ENCODE measurements around the gene EN2.

The EN2 gene

DNA sequence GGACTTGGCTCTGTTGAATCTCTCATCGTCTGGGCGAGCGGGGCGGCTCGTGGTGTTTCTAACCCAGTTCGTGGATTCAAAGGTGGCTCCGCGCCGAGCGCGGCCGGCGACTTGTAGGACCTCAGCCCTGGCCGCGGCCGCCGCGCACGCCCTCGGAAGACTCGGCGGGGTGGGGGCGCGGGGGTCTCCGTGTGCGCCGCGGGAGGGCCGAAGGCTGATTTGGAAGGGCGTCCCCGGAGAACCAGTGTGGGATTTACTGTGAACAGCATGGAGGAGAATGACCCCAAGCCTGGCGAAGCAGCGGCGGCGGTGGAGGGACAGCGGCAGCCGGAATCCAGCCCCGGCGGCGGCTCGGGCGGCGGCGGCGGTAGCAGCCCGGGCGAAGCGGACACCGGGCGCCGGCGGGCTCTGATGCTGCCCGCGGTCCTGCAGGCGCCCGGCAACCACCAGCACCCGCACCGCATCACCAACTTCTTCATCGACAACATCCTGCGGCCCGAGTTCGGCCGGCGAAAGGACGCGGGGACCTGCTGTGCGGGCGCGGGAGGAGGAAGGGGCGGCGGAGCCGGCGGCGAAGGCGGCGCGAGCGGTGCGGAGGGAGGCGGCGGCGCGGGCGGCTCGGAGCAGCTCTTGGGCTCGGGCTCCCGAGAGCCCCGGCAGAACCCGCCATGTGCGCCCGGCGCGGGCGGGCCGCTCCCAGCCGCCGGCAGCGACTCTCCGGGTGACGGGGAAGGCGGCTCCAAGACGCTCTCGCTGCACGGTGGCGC is at the start of gene EN2:
Gene EN2, plus strand, starts transcription at position 19 of the 767 bp plus-strand sequence. Its CDS starts 249 bp downstream, at position 268.
- TF ChIP-seq, protein P1, sequence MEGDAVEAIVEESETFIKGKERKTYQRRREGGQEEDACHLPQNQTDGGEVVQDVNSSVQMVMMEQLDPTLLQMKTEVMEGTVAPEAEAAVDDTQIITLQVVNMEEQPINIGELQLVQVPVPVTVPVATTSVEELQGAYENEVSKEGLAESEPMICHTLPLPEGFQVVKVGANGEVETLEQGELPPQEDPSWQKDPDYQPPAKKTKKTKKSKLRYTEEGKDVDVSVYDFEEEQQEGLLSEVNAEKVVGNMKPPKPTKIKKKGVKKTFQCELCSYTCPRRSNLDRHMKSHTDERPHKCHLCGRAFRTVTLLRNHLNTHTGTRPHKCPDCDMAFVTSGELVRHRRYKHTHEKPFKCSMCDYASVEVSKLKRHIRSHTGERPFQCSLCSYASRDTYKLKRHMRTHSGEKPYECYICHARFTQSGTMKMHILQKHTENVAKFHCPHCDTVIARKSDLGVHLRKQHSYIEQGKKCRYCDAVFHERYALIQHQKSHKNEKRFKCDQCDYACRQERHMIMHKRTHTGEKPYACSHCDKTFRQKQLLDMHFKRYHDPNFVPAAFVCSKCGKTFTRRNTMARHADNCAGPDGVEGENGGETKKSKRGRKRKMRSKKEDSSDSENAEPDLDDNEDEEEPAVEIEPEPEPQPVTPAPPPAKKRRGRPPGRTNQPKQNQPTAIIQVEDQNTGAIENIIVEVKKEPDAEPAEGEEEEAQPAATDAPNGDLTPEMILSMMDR (IDR thresholded peaks at IDR 0.05; ENCODE audit: control insufficient read depth, extremely low read depth, insufficient read depth) = no peak
- no peak for DNase-seq (ENCODE audit: low read depth)
- peak within 1 kb of the TSS; percentile 74 for H3K4me3 ChIP-seq (ENCODE audit: low read depth, low read length)

DNA sequence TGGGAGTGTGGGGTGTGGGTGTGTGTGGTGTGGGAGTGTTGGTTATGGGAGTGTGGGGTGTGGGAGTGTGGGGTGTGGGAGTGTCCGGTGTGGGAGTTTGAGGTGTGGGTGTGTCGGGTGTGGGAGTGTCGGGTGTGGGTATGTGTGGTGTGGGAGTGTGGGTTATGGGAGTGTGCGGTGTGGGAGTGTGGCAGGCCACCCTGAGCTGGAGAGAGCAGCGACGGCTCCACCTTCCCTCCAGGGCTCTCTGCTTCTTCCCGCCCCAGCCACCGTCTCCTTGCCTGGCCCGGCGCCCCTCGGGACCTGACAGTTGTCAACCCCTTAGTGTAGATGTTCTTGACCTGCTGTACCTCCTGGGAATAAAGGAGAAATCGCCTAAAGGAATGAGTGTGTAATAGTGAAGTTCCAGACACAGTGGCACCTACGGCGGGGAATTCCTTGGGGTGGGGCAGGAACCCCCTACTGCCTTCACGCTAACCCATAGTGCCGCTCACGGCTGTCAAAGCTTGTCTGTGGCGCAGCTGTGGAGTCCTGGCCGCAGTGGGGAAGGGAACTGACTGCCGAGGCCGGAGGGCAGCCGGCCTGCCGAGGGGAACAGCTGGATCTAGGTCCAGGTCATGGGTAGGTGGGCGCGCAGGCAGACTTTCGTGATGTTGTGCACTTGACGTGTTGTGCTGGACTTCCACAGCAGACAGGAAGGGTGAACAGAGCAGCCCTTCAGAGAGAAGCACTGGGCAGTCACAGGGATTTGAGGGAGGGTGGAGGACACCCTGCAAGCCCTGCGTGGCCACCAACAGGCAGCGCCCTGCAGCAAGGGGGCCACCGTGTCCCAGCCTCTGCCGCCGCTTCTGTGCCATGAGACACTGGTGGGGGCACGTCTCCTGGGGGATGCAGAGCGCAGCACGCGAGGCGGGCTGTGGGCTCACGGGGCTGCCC is 49.0 kb upstream of the EN2 start:
- DNase-seq (ENCODE audit: low read depth) = no peak
- H3K4me3 ChIP-seq (ENCODE audit: low read depth, low read length) = no peak overlapping the region
- TF ChIP-seq, protein P1 (IDR thresholded peaks at IDR 0.05; ENCODE audit: control insufficient read depth, extremely low read depth, insufficient read depth) = no peak

DNA sequence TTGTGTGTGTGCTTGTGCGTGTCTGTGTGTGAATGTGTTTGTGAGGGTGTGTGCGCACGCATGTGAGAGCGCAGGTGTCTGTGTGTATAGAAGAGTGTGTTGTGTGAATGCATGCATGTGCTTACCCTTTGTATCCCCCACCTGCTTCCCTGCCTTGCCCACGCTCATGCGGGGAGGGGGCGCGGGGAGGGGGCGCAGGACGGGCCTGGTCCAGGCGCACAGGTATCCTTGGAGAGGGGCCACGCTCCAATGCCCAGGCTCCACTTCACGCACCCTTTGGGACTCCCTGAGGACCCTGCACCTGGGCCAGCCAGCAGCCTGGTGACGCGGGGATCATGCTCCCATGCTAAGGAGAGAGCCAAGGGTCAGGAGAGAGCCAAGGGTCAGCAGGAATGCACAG is 47.9 kb upstream of the EN2 start:
- DNase-seq (ENCODE audit: low read depth) = no peak
- TF ChIP-seq, protein P1 (IDR thresholded peaks at IDR 0.05; ENCODE audit: control insufficient read depth, extremely low read depth, insufficient read depth) = no peak
- H3K4me3 ChIP-seq (ENCODE audit: low read depth, low read length) = no peak overlapping the region

- no peak overlapping the region for H3K4me3 ChIP-seq (ENCODE audit: low read depth, low read length)
- TF ChIP-seq, protein P1 (IDR thresholded peaks at IDR 0.05; ENCODE audit: control insufficient read depth, extremely low read depth, insufficient read depth) = no peak
- no peak for DNase-seq (ENCODE audit: low read depth)
Observed at GRCh38 chr7:155410431-155410830, 47.5 kb upstream of the EN2 start.

DNA sequence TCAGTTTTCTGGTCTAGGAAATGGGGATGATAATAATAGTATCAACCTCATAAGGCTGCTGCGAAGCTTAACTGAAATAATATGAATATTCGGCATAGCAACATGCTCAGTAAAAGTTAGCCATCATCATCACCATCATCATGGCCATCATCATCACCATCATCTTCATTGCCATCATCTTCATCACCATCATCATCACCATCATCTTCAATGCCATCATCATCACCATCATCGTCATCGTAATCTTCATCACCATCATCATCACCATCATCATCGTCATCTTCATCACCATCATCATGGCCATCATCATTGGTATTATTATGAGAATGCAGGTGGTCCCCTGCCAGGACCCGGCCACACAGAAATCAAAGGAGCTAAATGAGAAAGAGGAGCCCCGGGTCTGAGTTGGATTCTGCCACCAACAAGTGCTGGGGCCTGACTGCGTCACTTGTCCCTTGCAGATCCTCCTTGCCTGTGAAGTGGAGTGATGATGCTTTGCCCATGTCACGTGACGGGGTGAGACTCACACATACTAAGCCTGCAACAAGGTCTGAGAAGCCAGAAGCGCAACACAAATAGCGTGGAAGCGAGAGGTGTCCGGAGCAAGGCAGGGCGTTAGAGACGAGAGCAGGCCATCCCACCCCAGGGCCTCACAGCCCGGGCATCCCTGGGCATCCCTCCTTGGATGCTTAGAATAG is 46.1 kb upstream of the EN2 start:
- DNase-seq (ENCODE audit: low read depth) = no peak
- H3K4me3 ChIP-seq (ENCODE audit: low read depth, low read length) = no peak overlapping the region
- TF ChIP-seq, protein P1 (IDR thresholded peaks at IDR 0.05; ENCODE audit: control insufficient read depth, extremely low read depth, insufficient read depth) = no peak

- no peak for DNase-seq (ENCODE audit: low read depth)
- H3K4me3 ChIP-seq (ENCODE audit: low read depth, low read length) = no peak overlapping the region
- TF ChIP-seq, protein P1 (IDR thresholded peaks at IDR 0.05; ENCODE audit: control insufficient read depth, extremely low read depth, insufficient read depth) = peak; percentile 80
Observed at GRCh38 chr7:155412416-155413253, 45.3 kb upstream of the EN2 start.
